Stimulated activated CD4-positive, alpha-beta T cell treated with anti-CD3 and anti-CD28 coated beads, Interleukin-12 subunit alpha, Interleukin-12 subunit beta, amount 100 ng/mL, for 48 hours (primary cell): Measurements from ENCODE around the gene DLGAP1.
"Not testable (repeated sequence)": the region's sequence is repeated elsewhere in the genome, so short reads cannot be mapped to it uniquely, and the experiment has no call there.

ENCODE experiments used
- DNase-seq, 3 donors: peaks; one replicate each; pipeline ENCODE4 v3.0.0-alpha.2; 2020; ENCODE audit warnings: low read depth in 2 of 3, low spot score in 1 of 3

DLGAP1 gene

DNA sequence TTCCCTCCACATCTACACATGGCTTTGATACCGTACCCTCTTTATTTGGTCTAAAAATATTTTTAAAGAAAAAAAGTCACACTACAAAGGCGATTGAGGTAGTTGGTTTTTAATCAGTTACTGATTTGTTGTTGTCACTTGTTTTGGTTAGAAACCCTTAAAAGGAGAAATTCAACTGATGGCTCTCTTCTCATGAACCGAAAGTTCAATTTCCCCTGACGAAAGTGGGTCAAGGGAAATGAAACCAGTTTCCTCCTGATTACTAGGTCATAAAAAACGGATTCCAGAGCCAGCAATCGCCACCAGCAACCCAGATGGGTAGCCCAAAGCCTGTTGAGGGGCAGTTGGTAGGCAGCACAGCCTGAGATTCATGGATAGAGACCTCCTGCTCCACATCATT, 63.2 kb downstream of the DLGAP1 start:
- no peak for DNase-seq

DNA sequence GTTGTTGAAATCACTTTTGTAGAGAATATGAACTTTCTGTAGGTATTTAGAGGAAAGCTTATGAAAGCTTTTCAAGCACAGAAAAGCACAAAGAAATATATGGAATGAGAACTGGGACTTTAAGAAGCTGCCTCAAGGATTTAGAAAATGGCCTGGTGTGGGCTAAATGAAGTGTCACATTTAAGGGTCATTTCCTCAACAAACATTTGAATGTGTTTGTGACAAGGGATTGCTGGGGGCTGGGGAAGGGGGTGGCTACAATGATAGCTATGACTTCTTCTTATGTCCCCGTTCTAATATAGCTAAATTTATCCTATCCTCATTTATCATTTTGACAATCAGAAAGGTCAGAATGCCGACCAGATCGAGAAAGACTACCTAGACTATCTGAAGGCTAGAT, 69.2 kb downstream of the DLGAP1 start:
- no peak for DNase-seq

DNA sequence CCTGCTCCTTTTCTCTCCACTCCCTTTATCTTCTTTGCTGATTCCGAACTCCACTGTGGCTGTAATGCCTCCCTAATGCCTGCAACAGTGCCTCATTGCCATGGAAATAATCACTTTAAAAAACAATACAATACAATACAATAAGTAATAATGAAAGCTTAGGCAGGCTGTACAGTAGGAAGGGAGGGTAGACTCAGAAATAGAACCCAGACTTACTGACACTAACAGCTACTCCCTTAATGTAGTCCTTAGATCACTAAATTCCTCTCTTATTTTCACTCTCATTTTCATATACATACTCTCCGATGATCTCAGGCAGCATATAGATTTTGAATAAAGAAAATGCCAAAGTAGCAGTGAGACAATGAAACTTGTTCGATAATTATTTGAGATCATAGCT, 70.2 kb downstream of the DLGAP1 start:
- DNase-seq, result no peak

DNA sequence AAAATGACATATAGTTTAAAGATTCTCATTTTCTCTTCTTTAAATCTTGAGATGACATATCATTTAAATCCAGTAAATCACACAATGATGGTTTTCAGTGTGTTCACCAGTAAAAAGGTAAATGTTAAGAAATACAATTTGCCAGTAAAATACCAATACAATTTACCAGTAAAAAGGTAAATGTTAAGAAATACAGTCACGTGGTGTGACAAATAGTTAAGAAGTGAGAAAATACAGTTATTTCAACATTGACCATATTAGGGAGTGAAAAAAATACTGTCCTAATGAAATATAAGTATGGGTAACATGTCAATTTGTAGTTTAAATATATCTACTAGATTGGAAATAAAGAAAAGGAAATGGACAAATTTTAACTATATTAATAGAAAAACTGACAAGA, 80.5 kb downstream of the DLGAP1 start:
- no peak for DNase-seq

DNA sequence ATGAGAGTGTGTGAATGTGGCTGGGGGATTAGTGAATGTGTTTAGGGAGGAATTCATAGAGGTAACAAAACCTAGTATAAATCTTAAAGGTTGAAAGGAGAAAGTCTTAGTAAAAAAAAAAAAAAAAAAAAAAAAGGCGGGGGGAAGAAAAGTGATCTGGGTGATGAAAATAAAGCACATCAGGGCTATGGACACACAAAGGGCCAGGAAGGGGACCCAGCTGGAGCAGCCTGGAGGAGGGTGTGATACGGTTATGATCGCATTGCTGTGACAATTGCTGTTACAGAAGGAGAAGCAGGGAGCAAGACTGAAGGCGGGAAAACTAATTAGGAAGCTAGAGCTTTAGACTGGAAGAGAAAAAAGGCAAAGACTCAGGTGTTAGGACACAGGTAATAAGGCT, 85.4 kb downstream of the DLGAP1 start:
- DNase-seq, result no peak

DNA sequence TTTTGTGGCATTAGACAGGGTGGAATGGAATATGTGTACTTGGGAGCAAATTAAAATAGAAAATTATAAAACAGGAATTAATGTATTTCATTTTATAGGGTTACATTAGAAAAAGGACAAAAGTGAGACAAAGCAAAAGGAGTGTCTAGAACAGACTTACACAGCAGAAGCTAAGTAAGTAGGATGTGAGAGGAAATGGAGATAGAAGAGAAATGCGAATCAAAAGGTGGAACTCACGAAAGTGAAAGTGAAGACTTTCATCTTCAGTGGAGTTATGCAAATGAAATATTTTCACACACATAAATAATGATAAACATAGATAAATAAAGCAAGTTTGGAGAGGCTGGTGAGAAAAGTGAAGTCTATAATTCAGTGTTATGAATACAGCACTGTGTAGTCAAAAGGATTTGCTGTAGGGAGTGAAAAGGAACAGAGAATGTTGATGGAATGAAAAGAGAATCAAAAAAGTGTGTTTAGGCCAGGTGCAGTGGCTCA, 94.8 kb downstream of the DLGAP1 start:
- DNase-seq, result no peak

DNA sequence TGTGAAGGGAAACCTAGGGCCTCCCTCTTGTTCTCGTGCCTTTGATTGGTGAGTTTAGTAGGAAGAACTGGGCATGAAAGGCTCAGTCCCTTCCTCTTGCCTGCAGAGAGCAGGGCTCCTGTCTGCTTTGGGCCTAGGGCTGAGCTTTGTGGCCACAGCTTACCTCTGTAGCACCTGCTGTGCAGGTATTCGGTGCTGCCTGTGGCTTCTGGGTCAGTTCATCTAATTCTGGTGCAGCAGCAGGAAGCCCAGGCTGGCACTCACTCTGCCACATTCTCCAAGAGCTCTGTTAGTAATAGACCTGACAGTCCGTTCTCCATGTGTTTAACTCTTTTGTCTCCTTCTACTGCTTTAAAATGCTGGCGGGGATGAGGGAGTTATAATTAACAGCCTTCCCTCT, 96.5 kb downstream of the DLGAP1 start:
- DNase-seq, result no peak

DNA sequence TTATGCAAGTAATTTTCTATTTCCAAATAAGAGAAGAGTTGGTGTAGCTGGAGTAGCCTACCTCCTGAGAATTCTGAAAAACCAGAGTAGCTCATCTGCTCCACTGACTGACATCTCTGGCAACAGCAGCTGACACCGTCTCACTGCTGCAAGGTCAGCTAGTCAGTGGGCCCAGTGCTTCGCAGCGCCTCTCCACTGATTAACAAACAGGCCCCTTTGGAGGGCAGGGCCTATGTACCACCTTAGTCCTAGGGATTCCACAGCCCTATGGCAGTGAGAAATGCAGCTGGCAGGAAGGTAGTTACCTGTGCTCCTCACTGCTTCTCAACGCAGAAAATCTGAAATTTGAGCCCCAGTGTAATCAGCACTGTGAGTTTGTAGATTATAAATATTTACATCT, 97.5 kb downstream of the DLGAP1 start:
- DNase-seq, result no peak

DNA sequence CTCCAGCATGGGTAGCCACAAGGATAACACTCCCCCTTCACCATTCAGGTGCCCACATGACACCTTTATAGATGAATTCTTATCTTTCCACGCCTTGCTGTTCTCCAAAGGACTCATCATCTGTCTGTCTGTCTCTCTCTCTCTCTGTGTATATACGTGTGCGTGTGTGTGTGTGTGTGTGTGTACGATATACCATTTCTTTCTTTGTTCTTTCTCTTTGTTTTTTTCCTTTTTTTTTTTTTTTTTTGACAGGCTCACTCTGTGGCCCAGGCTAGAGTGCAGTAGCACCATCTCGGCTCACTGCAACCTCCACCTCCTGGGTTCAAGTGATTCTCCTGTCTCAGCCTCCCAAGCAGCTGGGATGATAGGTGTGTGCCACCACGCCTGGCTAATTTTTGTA, 98.2 kb downstream of the DLGAP1 start:
- DNase-seq, result no peak

DNA sequence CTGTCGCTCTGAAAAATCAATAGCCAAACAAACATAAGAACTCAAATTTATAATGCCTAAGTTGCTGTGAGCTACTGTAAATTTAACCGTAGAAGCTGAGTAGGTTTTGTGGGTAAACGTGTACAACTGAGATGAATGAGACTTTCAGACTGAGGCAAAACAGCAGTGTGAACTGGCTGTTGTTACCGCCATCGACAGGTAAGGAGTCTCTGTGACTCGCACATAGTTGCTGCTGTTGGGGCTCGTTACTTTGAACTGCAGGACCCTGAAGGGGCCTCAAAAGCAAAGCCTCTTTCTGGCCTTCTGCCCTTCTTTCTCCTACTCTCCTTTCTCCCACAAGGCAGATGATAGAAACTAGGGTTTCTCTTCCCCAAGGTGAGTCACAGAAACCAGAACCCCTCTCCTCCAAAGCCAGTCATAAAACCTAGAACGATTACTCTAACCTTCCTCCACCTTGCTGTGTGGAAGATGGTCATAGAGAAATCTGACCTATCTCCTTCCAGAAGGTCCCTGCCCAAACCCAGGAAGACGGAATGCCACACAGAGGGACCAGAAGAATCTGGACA, 101.2 kb downstream of the DLGAP1 start:
- no peak for DNase-seq

DNA sequence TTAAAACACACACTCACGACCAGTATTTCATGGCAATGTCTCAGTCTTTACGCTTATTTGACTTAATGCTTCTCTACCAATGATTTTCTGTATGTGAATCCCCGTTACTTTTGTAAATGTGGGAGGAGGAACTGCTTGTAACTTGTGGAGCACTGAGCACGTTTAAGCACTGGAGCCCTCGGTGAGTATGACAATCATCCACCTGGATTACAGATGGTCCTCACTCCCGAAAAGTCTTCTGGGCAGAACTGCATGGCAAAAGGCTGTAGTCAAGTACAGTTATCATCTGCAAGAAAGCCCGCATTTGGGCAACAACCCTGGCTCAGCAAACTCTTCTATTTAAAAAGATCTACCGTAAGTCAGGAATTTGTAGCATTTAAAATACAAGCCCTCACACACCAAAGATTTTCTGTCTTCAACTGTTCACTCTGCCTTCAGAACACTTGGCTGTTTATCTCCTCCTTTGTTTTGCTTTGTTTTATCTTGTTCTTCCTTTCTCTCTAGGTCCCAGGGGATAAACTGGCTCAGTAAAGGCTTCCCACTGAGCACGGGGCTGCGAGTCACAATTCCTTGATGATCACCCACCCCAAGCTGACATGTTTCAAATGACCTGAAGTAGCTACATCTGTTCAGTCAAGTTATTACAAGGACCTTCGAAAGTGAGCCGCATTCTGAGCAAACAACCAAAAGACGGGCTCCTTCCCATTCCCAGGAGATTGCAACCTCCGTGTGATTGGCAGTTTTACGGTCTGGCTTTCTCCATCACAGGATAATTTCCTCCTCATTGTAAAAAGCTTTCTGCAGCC, 102.2 kb downstream of the DLGAP1 start:
- no peak for DNase-seq

DNA sequence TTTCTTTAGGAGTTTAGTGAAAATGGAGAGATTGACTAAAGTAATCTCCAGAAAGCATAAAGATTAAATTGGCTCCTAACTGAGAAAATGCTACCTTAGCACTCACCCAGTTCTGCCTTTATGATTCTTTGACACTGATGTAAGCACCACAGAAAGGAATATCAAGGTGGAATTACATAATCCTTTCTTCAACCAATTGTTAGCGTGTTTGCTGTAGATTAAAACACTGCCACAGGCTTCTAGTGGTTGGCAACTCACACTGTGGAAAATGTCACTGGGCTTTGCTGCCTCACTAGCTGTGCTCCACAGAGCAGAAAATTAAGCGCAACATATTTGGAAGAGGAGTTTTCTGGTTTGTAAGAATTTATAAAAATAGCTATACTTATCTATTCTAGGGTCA, 104.1 kb downstream of the DLGAP1 start:
- DNase-seq, result no peak

DNA sequence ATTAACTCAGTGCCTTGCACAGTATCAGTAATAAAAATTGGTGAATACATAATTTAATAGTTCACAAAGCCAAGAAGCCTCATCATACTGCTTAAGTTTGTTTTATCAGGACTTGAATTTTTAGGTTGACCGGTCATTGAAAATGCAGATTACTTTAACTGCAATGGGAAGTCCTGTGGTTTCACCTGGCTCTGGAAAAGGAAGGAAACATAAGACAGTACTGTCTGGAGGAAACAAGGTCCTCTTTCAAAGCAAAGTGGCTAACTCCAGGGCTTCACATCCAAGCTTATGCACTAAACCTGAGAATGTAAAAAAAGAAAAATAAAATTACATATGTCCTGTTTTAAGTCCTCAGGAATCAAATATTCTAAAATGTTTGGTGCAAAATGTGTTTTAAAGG, 119.7 kb downstream of the DLGAP1 start:
- no peak for DNase-seq

DNA sequence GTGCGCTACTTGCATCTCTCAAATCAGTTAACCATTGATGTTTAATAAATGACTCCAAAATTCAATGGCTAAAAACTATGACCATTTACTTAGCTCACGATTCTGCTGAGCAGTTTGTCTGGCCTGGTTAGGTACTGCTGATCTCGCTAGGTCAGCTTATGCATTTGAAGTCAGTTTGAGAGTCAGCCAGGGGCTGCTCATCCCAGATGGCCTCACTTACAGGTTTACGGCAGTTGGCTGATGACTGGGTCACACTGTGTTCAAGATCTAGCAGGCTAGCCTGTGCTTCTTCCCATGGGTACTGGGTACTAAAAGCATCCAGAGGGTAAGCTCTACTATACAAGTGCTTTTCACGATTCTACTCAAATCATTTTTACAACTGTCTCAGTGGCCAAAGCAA, 122.1 kb downstream of the DLGAP1 start:
- no peak for DNase-seq

DNA sequence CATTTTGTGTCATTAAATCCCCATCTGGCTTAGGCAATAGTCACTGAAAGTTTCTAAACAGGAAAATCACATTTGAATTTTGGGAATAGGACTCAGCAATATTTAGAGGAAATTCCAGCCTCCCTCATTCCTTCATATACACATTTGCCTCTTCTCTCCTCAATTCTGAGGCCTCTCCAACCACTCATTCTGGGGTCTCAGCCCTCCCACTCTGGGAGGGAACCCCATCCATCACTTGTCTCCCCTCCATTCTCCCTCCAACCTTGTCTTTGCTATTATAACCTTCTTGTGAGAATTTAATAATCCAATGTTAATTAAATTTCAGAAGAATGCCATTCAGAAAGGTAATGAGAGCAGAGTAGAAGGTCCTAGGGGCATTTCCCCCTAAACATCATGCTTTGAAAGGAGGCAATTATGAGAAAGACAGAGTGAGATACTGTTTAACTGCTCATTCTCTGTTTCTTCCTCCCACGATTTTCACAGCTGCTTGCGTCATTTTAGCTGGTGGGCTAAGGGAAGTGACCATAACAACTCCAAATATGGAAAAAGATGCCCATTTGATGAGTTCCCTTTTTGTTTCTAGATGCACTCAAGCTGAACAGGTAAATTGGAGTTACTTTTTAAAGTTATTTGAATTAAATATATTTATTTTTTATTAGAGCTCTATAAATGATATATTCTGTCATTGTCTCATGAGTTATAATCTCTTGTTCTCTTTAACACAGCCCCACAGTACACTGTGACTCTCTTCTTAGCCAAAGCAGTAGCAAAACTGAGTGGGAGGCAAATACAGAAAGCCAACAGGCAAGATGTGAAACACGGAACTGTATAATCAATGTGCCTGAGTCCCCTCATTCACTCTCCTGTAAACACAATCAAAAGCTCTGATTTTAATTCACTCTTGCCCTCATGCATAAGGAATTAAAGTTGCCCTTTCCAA, 135.1 kb downstream of the DLGAP1 start:
- DNase-seq, result no peak

DNA sequence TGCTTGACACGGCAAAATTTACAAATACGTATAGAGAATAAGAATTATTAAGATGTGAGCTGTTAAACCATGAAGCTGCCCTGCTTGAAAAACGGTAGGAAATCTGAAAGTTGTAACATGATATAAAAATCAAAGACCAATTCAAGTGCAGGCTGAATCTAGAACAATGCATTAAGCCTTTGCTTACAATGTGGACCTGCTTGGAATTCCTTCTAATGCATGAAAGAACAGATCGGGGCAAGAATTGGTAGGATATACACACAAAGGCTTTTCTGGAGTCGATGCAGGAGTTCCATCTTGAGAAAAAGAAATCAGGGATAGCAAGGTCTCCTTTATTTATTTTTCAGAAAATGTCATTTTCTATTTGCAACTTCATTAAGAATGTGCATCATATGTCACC, 136.8 kb downstream of the DLGAP1 start:
- no peak for DNase-seq

DNA sequence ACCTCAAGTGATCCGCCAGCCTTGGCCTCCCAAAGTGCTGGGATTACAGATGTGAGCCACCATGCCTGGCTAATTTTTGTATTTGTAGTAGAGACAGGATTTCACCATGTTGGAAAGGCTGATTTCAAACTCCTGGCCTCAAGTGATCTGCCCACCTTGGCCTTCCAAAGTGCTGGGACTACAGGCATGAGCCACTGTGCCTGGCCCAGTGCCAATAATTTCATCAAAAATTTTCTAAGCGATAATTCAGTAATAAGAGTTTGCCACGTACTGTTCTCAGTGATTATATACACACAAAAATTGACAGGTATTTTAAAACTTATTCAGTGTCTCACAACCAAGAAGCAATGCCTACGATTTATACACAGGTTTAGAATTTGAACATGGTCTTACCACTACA, 143.2 kb downstream of the DLGAP1 start:
- DNase-seq, result not testable (repeated sequence)

DNA sequence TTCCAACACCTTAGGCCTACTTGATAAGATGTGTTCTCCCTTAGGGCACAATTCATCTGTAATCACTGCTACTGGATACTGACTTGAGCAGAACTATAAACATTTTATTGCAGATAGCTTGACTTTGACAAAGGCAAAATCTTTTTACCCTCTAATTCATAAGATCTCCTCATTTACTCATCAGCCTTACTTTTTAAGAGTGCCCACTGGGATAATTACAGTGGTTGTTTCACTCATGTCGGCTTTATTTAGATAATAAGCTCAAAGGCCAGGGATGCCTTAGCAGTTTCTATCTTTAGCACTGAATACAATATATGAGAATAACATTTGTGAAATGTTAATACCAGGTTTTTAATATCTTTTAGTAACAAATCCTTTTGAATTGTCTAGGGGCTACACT, 144.0 kb downstream of the DLGAP1 start:
- no peak for DNase-seq

DNA sequence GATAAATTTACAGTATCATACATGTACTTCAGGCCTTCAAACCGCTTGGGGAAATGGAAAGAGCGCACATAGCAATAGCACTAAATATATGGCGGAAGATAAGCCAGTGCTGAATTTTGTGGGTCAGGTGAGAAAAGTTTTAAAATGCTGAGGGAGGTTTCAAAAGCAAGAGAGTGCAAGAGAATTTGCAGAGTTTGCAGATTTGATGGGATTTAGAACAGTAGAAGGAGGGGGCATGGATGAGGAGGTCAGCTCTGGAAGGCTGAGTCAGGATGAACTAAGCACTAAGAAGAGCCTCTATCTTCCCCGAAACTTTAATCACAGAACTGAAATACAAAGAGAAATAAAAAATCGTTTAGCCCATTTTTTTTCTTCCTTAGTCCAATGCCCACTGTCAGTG, 145.9 kb downstream of the DLGAP1 start:
- DNase-seq, result no peak

DNA sequence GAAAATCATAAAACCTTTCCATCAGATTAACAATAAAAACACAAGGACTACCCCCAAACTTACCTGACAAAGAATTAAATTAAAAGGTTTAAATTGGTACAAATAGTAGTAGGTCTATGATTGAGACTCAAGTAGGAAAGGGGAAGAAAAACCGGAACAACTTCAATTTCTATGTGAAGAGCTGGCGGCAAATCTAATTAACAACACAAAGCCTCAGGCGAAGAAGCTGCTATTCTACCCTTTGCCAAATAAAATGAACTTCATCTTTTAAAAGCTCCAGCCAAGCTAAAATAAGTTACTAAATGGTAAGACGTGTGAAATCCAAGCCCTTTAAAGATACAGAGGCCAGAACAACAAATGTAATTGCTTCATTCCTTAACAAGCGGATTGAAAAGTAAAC, 146.5 kb downstream of the DLGAP1 start:
- no peak for DNase-seq

DNA sequence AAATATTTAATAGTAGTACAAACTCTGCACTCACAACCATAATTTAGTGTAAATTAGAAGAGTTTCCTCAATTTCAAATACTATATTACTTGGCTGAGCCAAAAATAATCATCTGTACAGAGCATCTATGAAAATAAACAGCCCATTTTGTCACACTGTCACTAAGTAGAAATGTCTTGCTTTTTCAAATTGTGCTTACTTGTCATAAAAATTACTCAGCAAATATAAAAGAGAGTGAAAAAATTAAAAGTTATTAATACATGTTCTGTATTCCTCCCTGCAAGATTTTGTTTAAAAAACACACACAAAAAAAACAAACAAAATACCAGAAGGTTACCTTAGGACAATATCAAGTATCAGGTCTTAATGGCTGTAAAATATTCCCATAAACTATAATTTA, 155.7 kb downstream of the DLGAP1 start:
- DNase-seq, result no peak

DNA sequence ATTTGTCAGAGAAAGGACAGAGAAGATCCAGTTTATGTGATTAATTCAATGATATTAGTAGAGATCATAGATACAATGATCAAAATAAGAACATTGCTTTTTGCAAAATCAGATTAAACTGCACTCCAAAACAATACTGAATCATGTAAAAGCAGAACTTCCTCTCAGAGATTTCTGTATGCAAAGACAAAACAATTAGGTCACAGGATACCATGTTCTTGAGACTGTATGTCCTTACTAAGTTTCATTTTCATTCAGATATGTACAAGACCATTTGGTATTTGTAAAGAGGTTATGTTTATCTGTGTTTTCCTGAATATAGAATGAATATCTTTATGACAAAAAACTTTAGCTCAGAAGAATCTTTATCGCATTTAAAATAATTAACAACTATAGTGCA, 161.8 kb downstream of the DLGAP1 start:
- DNase-seq, result no peak
